Adrenal gland (tissue), 5 donors: ENCODE results near the gene WWP2.
"Not testable (repeated sequence)": the region's sequence is repeated elsewhere in the genome, so short reads cannot be mapped to it uniquely, and the experiment has no call there.

Experiments
- POLR2A ChIP-seq, 2 donors: fragments of 450-650 bp; IDR thresholded peaks; one replicate each; pipeline ENCODE4 v1.6.1; 2017; ENCODE audit warnings: antibody characterized with exemption in 2 of 2, mild to moderate bottlenecking in 2 of 2, moderate library complexity in 1 of 2
- TF ChIP-seq, protein P1 (sequence below), 6 experiments: fragments of 450-650 bp in 4 of 6; fragments of 200-600 bp in 2 of 6; sonication (generic) in 1 of 6; IDR thresholded peaks; 1 replicate in 5 of 6; 2 replicates in 1 of 6; pipeline versions ENCODE4 v1.5.1 to v1.8.0; 2016 to 2021; ENCODE audit warnings: antibody characterized with exemption in 6 of 6, mild to moderate bottlenecking in 2 of 6, moderate library complexity in 1 of 6
- donor health status: DM: no; HTN: no; CAD: no.

DNA sequence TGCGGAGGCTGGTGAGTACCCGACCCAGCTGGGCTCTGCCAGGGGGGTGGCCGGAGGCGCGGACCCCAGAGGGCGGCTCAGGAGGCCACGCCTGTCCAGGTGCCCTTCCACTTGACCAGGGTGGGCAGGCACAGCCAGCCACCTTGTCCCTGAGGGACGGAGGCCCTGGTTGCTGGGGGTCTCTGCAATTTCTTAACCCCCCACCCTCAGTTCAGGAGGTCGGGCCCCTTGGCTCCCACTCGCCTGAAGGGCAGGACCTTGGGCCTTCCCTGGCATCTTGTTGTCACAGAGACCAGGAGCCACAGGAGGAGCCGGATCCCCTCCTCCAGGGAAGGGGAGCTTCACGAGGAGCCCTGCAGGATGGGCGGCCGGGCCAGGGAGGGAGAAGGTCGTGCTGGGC, 190.0 kb downstream of the WWP2 start:
- not testable (repeated sequence) for TF ChIP-seq POLR2A (IDR thresholded peaks at IDR 0.05)
- TF ChIP-seq, protein P1, sequence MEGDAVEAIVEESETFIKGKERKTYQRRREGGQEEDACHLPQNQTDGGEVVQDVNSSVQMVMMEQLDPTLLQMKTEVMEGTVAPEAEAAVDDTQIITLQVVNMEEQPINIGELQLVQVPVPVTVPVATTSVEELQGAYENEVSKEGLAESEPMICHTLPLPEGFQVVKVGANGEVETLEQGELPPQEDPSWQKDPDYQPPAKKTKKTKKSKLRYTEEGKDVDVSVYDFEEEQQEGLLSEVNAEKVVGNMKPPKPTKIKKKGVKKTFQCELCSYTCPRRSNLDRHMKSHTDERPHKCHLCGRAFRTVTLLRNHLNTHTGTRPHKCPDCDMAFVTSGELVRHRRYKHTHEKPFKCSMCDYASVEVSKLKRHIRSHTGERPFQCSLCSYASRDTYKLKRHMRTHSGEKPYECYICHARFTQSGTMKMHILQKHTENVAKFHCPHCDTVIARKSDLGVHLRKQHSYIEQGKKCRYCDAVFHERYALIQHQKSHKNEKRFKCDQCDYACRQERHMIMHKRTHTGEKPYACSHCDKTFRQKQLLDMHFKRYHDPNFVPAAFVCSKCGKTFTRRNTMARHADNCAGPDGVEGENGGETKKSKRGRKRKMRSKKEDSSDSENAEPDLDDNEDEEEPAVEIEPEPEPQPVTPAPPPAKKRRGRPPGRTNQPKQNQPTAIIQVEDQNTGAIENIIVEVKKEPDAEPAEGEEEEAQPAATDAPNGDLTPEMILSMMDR (IDR thresholded peaks at IDR 0.05): not testable (repeated sequence)
